GM12878 (cell line): ENCODE results near the gene DNAJB5. TPM values are rescaled to one million over a fixed set of nuclear protein-coding genes. Genes with fewer than 3 reads are reported as not detected.

Experiments used
- BCL3 ChIP-seq: IDR thresholded peaks from 2 replicates; pipeline ENCODE4 v1.6.1; 2011; ENCODE audit warnings: borderline replicate concordance, low read depth, mild to moderate bottlenecking, moderate library complexity, low read length; ENCODE audit not compliant: insufficient read depth, poor library complexity, severe bottlenecking
- CBX5 ChIP-seq: sonication (generic); IDR thresholded peaks from 2 replicates; pipeline ENCODE4 v1.6.1; 2016; ENCODE audit warnings: low read depth, moderate library complexity, mild to moderate bottlenecking, inconsistent platforms
- CREB1 ChIP-seq: IDR thresholded peaks from 2 replicates; pipeline ENCODE4 v1.6.1; 2012; ENCODE audit warnings: low read depth, mild to moderate bottlenecking, inconsistent platforms
- MTA3 ChIP-seq: IDR thresholded peaks from 2 replicates; pipeline ENCODE4 v1.6.1; 2012; ENCODE audit warnings: low read length, inconsistent platforms, borderline replicate concordance
- NFIC ChIP-seq: IDR thresholded peaks from 2 replicates; pipeline ENCODE4 v1.6.1; 2012; ENCODE audit warnings: low read depth, mild to moderate bottlenecking, inconsistent platforms, low read length, moderate library complexity
- PKNOX1 ChIP-seq: fragments of 450-650 bp; IDR thresholded peaks from 2 replicates; pipeline ENCODE4 v1.6.1; 2016; ENCODE audit warnings: mild to moderate bottlenecking
- RAD51 ChIP-seq: fragments of 450-650 bp; IDR thresholded peaks from 2 replicates; pipeline ENCODE4 v1.6.1; 2016; ENCODE audit warnings: moderate library complexity, mild to moderate bottlenecking, inconsistent platforms
- RB1 ChIP-seq: fragments of 450-650 bp; formaldehyde crosslinking; IDR thresholded peaks from 2 replicates; pipeline ENCODE4 v1.6.1; 2017; ENCODE audit warnings: mild to moderate bottlenecking, borderline replicate concordance
- REST ChIP-seq: IDR thresholded peaks from 2 replicates; pipeline ENCODE4 v1.6.1; 2012; ENCODE audit warnings: mild to moderate bottlenecking, low read depth, low read length
- RFX5 ChIP-seq: IDR thresholded peaks from 2 replicates; pipeline ENCODE4 v1.6.1; 2011; ENCODE audit warnings: low read depth, low read length, improper control_type of control experiment
- SMAD1 ChIP-seq: fragments of 450-650 bp; IDR thresholded peaks from 2 replicates; pipeline ENCODE4 v1.6.1; 2018; ENCODE audit warnings: mild to moderate bottlenecking, low read depth; ENCODE audit not compliant: partially characterized antibody
- SUZ12 ChIP-seq: fragments of 200-600 bp; sonication (generic); IDR thresholded peaks from one replicate; pipeline ENCODE4 v1.6.1; 2018; ENCODE audit warnings: antibody characterized with exemption, mild to moderate bottlenecking; ENCODE audit not compliant: unreplicated experiment
- TARDBP ChIP-seq: IDR thresholded peaks from 2 replicates; pipeline ENCODE4 v1.6.1; 2016; ENCODE audit warnings: borderline replicate concordance
- TCF12 ChIP-seq: IDR thresholded peaks from 2 replicates; pipeline ENCODE4 v1.6.1; 2011; ENCODE audit warnings: low read depth, mild to moderate bottlenecking, low read length
- ZBED1 ChIP-seq: IDR thresholded peaks from 2 replicates; pipeline ENCODE4 v1.6.1; 2016; ENCODE audit warnings: borderline replicate concordance
- ZSCAN29 ChIP-seq: fragments of 450-650 bp; IDR thresholded peaks from 2 replicates; pipeline ENCODE4 v1.6.1; 2017; ENCODE audit warnings: mild to moderate bottlenecking, moderate library complexity
- polyA plus RNA-seq, 11 experiments: library from polyadenylated mRNA; depleted of rRNA in 4 of 11; unstranded in 6 of 11; stranded (reverse) in 5 of 11; fragments of >200 nt; fragmentation: Nextera tagmentation in 4 of 11; fragmentation: Illumina TruSeq in 1 of 11; extraction: Ambion mirVana in 4 of 11; extraction: Trizol in 1 of 11; gene quantifications; 1 replicate in 1 of 11; 2 replicates in 10 of 11; pipeline versions ENCODE4 v1.2.1 to v1.2.3, GENCODE V29; 2011 to 2016; ENCODE audit warnings: inconsistent platforms in 2 of 11, missing spikeins in 2 of 11, low read depth in 1 of 11
- total RNA-seq, 4 experiments: library from RNA; depleted of rRNA in 3 of 4; stranded (reverse); fragments of >200 nt in 3 of 4; fragmentation: Illumina TruSeq in 1 of 4; extraction: Trizol in 1 of 4; gene quantifications; 2 replicates each; pipeline versions ENCODE4 v1.2.1 to v1.2.3, GENCODE V29; 2013 to 2021
- TF ChIP-seq, protein P1 (sequence below): IDR thresholded peaks from 2 replicates; pipeline ENCODE4 v1.6.1; 2012; ENCODE audit warnings: low read length, inconsistent platforms

DNAJB5 gene
- total and polyA plus RNA-seq, 10 of the 15 experiments (the other 5 are each of a cell fraction or from before 2014, with no cell fraction given) = 0.92 to 13.3 (median 6.8) TPM

DNA sequence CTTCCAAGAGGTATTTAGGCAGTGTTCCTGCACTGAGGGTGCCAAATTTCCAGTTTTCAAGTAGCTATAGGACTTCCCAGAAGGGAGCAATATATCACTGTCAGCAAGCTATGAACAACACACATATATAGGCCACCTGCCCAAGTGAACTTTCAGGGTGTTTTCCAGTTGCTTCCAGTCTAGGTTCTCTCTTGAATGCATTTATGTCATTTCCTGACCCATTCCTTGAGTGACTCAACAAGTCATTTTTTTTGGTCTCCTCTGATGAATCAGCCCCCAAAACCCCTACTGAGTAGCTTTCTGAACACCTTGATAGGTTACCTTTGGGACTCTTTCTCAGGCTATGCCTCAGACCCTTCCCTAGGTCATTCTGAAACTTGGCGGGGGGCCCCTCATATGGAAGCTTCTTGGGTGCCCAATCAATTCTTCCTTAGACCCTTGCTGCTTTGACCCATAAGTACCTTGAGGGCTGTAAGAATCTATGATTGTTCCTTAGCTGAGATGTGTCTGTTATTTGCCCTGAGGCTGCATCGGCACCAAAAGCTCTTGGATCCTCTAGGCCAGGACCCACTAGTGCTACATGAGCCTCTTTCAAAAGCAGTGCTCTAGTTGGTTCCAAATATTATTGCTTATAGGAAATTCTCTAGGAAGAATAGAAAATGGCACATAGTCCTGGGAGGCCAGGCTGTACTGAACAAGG is 12.4 kb downstream of the DNAJB5 start (continued):
- peak; percentile 42; the same call in 1 of the 2 replicates for TF ChIP-seq ZBED1
- TF ChIP-seq TARDBP = no peak
- TF ChIP-seq SMAD1 = no peak
- TF ChIP-seq SUZ12 = no peak
- peak; percentile 45; the same call in 1 of the 2 replicates for TF ChIP-seq CREB1
- no peak for TF ChIP-seq ZSCAN29
- TF ChIP-seq REST = no peak
- TF ChIP-seq RB1 = no peak
- TF ChIP-seq TCF12 = 0 out of 2 replicates have a peak, but pooled peaks have one; percentile 28
- TF ChIP-seq NFIC = peak; percentile 84; the same call in 1 of the 2 replicates
- peak; percentile 89 for TF ChIP-seq PKNOX1
- TF ChIP-seq, protein P1, sequence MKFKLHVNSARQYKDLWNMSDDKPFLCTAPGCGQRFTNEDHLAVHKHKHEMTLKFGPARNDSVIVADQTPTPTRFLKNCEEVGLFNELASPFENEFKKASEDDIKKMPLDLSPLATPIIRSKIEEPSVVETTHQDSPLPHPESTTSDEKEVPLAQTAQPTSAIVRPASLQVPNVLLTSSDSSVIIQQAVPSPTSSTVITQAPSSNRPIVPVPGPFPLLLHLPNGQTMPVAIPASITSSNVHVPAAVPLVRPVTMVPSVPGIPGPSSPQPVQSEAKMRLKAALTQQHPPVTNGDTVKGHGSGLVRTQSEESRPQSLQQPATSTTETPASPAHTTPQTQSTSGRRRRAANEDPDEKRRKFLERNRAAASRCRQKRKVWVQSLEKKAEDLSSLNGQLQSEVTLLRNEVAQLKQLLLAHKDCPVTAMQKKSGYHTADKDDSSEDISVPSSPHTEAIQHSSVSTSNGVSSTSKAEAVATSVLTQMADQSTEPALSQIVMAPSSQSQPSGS = peak; percentile 73; the same call in 1 of the 2 replicates
- no peak for TF ChIP-seq RFX5
- peak; percentile 42 for TF ChIP-seq BCL3
- TF ChIP-seq CBX5 = 0 out of 2 replicates have a peak, but pooled peaks have one; percentile 3
- TF ChIP-seq RAD51 = no peak
- TF ChIP-seq MTA3 = peak; percentile 39; the same call in 1 of the 2 replicates
